ENCODE results near the gene RNF220.

The RNF220 gene

GRCh38 chr1:44431861-44432260, 26.8 kb downstream of the RNF220 start:
- no peak for DNase-seq (ENCODE audit: low read depth in 2 of 2, low spot score in 1 of 2)

- no peak for DNase-seq (ENCODE audit: low read depth in 2 of 2, low spot score in 1 of 2)
Observed at GRCh38 chr1:44433209-44433608, 28.2 kb downstream of the RNF220 start.

- no peak for DNase-seq (ENCODE audit: low read depth in 2 of 2, low spot score in 1 of 2)
Observed at GRCh38 chr1:44436401-44437106, 31.5 kb downstream of the RNF220 start.

- DNase-seq (ENCODE audit: low read depth in 2 of 2, low spot score in 1 of 2) = no peak
Observed at GRCh38 chr1:44437107-44437716, 32.2 kb downstream of the RNF220 start.

GRCh38 chr1:44442791-44443190, 37.7 kb downstream of the RNF220 start:
- no peak for DNase-seq (ENCODE audit: low read depth in 2 of 2, low spot score in 1 of 2)

- DNase-seq (ENCODE audit: low read depth in 2 of 2, low spot score in 1 of 2) = no peak
Observed at GRCh38 chr1:44447051-44447810, 42.2 kb downstream of the RNF220 start.

DNA sequence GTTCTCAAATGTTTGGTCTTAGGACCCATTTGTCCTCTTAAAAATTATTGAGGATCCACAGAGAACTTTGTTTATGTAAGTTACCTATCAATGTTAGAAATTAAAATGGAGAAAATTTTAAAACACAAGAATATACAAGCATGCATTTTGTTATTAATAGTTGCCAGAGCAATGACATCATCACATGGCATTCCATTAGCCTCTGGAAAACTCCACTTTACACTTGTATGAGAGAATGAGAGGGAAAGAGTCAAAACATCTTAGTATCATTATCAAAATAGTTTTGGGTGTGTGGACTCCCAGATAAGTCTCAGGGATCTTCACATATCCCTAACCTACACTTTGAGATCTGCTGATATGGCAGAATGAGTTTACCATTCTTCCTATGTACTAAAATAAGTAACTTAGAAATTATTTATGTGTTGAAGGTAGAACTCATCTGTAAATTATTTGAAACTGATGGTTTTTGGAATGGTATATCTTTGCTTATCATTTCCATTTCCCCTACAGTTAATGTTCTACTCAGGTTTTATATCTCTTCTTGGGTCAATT, 48.8 kb downstream of the RNF220 start:
- DNase-seq (ENCODE audit: low read depth in 2 of 2, low spot score in 1 of 2) = no peak

DNA sequence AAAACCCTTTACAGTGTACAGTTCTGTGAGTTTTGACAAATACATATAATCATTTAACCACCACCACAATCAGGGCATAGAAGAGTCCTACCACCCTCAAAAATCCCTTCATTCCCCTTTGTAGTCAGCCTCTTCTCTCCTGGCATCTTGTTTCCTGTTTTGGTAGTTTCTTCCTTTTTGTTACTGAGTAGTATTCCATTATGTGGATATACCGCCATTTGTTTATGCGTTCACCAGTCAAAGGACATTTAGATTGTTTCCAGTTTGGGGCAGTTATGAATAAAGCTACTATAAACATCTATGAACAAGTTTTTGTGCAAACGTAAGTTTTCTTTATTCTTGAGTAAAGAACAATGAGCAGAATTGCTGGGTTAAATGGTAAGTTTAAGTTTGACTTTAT, 49.6 kb downstream of the RNF220 start:
- no peak for DNase-seq (ENCODE audit: low read depth in 2 of 2, low spot score in 1 of 2)

DNA sequence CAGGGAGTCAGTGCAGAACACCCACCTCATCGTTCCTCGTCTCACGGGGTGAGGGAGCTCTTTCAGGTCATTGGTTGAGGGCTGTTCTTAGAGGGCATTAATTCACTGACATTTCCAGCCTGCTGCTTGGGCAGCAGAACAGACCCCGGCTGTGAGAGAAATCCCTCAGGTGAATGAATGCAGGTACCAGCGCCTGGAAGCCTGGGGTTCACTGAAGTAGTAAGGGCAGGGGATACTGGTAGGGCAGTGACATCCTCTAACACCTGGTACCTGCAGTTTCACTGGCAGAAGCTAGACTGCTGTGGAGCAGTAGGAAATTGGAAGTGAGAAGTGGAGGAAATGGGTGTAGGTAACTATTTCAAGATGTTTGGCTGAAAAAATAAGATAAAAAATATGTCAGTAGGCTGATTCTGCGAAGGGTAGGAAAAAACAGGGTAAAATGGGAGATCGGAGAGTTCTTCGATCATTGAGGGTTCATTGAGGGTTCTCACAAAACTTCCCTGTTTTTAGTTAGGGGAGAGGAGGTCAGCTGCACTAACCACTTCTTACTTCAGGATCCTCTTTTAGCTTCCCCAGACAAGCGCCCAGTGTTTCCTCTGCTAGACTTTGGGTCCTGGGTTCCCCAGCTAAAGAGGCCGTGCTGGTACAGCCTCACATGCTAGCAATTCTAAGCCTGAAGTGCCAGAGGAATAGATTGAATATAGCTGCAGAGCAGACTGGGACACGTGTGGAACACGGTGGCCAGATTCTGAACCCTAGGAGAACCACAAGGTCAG, 55.2 kb downstream of the RNF220 start:
- DNase-seq (ENCODE audit: low read depth in 2 of 2, low spot score in 1 of 2) = no peak

DNA sequence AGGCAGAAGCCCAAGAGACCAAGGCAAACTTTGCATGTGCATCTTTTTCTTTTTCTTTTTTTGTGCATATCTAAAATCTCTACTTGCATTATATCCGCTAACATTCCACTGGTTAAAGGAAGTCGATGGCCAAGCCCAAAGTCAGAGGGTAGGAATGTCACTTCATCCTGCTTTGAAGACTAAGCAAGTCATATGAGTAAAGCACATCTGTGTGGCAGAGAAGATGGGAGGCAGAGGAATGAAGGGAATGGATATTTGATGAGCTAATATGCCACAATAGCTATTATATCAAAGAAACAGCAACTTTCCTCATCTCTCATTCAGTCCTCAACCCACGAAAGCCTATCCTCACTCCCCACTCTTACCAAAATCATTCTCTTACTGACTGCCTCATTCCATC, 59.3 kb downstream of the RNF220 start:
- DNase-seq (ENCODE audit: low read depth in 2 of 2, low spot score in 1 of 2) = no peak

- DNase-seq (ENCODE audit: low read depth in 2 of 2, low spot score in 1 of 2) = no peak
Observed at GRCh38 chr1:44467566-44467965, 62.5 kb downstream of the RNF220 start.

DNA sequence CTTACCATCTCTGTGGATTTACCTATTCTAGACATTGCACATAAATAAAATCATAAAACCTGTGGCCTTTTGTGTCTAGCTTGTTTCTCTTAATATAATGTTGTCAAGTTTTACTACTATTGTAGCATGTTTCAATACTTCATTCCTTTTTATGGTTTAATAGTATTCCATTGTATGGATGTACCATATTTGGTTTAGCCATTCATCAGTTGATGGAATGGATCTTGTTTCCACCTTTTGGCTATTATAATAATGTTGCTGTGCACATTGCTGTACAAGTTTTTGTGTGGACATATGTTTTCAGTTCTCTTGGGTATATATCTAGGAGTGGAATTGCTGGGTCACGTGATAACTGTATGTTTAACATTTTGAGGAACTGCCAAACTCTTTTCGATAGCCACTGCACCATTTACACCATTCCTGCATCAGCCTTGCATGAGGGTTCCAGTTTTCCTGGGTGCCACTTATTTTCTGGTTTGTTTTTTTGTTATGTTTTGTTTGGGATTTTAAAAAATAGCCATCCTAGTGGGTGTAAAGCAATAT, 66.9 kb downstream of the RNF220 start:
- no peak for DNase-seq (ENCODE audit: low read depth in 2 of 2, low spot score in 1 of 2)

- DNase-seq (ENCODE audit: low read depth in 2 of 2, low spot score in 1 of 2) = no peak
Observed at GRCh38 chr1:44472620-44473525, 67.8 kb downstream of the RNF220 start.

GRCh38 chr1:44476891-44477290, 71.8 kb downstream of the RNF220 start:
- no peak for DNase-seq (ENCODE audit: low read depth in 2 of 2, low spot score in 1 of 2)

GRCh38 chr1:44481701-44482100, 76.6 kb downstream of the RNF220 start:
- no peak for DNase-seq (ENCODE audit: low read depth in 2 of 2, low spot score in 1 of 2)

DNA sequence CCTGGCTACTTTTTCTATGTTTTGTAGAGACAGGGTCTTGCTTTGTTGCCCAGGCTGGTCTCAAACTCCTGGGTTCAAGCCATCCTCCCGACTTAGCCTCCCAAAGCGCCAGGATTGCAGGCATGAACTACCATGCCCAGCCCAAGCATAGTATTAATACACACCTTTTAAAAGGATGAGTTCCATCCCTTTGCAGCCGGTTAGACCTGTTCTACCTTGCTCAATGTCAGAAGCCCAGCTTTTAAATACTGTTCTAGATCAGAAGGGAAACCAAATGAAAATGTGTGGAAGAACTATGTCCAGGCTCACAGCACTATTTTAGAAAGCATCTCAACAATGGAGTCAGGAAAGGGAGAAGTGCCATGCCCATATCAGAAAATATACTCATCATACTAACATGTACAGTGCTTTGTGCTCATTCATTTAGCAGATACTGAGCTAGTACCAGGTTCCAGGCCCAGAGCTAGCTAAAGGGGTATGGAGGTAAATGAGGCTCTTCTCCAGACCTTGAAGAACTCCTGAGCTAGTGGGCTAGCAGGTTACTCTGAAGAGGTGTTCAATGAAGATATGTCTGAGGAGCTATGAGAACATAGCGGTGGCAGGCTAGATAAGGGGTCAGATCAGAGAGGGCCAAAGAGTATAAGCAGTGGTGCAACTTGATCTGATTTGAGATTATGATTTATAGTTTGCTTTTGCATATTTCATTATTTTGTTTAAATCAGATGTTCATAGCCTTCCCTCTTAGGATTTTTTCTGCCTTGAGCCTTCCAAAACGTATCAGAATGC, 78.2 kb downstream of the RNF220 start:
- DNase-seq (ENCODE audit: low read depth in 2 of 2, low spot score in 1 of 2) = no peak

- no peak for DNase-seq (ENCODE audit: low read depth in 2 of 2, low spot score in 1 of 2)
Observed at GRCh38 chr1:44484155-44484688, 79.2 kb downstream of the RNF220 start.

DNA sequence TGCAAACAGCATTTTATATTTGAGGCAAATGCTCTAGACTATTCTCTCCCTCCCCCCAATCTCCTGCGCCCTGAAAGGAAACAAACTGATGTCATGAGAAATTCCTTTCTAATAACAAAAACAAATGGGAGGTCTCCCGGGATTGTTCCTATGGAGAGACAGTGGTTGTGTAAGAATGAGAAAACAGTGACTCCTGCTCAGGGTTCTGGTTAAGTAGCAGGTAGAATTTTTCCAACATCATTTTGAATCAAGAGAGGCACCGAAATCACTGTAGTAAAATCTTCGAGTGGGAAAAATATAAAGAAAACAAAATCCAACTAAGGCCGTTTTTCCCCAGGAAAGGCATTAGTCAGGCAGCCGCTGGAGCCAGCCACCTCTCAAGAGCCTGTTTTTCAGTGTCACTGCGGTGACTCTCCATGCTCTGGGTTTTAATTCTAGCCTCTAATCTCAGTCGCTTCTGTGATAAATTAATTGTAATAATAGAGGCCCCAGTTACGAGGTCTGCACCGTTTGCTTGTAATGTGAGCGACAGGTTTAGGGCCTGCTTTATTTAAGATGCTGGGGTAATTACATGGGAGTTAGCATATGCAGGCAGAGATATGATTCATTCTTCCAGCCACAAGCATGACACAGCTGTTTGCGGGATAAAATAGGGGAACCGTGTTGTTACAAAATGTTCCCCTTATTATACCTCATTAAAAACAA, 80.3 kb downstream of the RNF220 start:
- no peak for DNase-seq (ENCODE audit: low read depth in 2 of 2, low spot score in 1 of 2)

All from stimulated activated CD8-positive, alpha-beta memory T cell treated with anti-CD3 and anti-CD28 coated beads, Interleukin-4, amount 100 ng/mL, for 4 hours (primary cell).